Pulmonary artery endothelial cell (primary cell): ENCODE measurements around the gene PTPRN2. TPM values are rescaled to one million over a fixed set of nuclear protein-coding genes. Genes with fewer than 3 reads are reported as not detected.

Source experiments
- DNase-seq: peaks from one replicate; pipeline ENCODE4 v3.0.0-alpha.2; 2011; ENCODE audit warnings: low read depth, low spot score
- total RNA-seq: library from RNA; depleted of rRNA; stranded (reverse); fragments of >200 nt; gene quantifications from 2 replicates; pipeline ENCODE4 v1.2.3, GENCODE V29; 2014

The PTPRN2 gene
- total RNA-seq, 1 donor from 2014 or later = 0.53 TPM

DNA sequence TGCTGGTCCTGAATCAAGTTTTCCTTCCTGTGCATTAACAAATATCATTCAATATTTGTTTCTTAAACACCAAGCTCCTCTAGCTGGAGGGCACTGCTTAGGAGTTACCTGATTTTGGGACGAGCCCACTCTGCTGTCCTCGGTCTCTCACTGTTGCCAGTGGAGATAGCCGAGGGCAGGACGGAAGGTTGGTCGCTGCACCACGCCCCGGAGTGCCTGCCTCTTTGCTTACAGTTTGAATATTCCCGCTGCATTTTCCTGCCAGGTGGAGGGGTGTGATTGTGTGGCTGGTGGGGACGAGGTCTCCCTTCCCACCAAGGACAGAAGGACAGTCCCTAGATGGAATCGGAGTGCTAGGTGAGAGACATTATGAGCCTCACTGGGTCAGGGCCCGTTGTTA lies 1049.3 kb downstream of the PTPRN2 start:
- DNase-seq = no peak

DNA sequence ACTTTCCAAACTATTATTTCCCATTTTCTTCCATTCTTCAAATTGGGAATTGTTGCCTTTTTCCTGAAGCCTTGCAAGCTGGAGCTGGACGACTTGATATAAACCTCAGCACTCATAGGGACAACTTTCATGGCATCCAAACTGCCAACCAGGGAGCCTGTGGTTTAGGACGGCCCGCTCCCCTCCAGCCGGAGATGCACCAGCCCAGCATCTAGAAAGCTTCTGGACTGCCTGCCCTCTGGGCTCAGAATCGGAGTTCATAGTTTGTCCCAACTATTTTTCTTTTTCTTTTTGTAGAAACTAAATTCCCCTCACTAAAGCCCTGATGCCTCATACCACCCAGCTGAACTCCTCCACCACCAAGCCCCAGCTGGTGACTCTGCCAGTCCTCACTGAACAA lies 1050.6 kb downstream of the PTPRN2 start:
- no peak for DNase-seq

DNA sequence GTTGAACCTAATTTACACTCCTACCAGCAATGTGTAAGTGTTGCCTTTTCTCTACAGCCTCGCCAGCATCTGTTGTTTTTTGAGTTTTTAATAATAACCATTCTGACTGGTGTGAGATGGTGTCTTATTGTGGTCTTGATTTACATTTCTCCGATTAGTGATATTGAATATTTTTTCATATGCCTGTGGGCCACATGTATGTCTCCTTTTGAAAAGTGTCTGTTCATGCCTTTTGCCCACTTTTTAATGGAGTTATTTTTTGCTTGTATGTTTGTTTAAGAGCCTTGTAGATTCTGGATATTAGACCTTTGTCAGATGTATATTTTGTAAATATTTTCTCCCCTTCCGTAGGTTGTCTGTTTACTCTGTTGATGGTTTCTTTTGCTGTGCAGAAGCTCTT lies 1055.6 kb downstream of the PTPRN2 start:
- DNase-seq = no peak

- no peak for DNase-seq
These were observed 1057.7 kb downstream of the PTPRN2 start for GRCh38 chr7:157529768-157530560.

- no peak for DNase-seq
These were observed 1058.8 kb downstream of the PTPRN2 start for GRCh38 chr7:157528785-157529341.

GRCh38 chr7:157527686-157528085 lies 1059.9 kb downstream of the PTPRN2 start:
- no peak for DNase-seq

DNA sequence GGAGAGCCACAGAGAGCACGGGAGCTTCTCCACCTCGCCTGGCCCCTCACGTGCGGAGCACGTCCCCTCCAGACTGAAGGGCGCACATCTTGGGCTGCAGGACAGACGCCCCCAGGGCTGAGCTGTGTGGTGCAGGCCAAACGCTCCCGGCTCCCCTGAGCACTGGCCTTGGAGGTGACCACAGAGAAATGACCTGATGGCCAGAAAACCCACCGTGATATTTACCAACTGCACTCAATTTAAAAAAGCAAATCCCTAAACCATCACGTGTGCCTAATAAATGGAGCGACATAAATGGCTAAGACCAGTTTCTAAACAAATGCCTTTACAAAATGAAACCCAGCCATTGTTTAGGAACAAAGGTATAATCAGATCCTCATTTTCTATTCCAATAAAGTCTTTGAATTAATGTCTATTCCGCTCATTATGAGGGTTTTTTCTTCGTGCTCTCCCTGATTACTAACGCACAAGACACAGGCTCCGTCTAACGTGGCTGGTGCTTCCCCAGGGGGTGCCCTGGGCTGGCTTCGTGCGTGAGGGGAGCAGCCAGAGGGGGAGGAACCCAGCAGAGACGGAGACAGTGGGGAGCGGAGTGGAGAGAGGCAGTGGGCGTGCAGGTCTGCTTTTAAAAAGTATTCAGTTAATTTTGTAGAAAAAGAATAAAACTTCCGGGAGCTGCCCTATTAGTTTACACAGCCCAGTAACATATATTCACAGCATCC lies 1060.5 kb downstream of the PTPRN2 start:
- no peak for DNase-seq

DNA sequence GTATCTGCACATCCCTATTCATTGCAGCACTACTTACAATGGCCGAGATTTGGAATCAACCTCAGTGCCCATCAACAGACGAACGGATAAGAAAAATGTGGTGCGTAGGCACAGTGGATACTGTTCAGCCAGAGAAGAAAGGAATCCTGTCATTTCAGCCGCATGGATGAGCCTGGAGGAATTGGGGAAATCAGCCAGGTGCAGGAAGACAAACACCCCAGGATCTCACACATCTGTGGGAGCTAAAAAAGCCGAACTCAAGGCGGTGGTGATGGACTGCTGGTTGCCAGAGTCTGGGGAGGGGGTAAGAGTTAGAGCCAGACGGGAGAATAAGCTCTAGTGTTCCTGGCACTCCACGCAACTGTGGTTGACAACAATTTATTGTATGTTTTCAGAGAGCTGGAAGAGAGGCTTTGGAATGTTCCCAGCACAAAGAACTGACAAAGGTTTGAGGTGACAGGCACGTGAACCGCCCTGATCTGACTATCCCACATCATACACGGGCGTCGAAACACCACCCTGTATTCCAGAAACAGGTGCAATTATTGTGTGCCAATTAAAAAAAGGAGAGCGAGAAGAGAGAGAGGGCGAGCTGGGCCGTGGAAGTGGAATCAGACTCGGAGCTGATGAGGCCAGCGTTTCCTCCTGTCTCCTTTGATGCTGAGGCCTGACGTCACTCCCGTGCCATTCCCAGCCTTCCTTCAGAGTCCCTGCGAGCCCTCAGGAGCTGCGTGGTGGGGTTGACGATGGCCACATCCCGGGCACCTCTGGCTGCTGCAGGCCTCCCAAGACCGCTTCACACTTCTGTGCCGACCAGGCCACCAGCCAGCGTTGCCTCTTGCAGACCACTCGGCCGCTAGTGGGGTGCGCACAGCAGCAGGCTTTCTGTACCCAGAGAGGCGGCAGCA lies 1061.4 kb downstream of the PTPRN2 start:
- DNase-seq = no peak

DNA sequence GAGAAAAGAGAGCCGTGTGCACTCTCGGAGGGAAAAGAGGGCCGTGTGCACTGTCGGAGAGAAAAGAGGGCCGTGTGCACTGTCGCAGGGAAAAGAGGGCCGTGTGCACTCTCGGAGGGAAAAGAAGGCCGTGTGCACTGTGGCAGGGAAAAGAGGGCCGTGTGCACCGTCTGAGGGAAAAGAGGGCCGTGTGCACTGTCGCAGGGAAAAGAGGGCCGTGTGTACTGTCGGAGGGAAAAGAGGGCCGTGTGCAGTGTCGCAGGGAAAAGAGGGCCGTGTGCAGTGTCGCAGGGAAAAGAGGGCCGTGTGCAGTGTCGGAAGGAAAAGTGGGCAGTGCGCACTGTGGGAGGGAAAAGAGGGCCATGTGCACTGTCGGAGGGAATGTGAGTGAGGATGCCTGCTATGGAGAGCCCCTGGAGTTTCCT lies 1062.1 kb downstream of the PTPRN2 start:
- no peak for DNase-seq

DNA sequence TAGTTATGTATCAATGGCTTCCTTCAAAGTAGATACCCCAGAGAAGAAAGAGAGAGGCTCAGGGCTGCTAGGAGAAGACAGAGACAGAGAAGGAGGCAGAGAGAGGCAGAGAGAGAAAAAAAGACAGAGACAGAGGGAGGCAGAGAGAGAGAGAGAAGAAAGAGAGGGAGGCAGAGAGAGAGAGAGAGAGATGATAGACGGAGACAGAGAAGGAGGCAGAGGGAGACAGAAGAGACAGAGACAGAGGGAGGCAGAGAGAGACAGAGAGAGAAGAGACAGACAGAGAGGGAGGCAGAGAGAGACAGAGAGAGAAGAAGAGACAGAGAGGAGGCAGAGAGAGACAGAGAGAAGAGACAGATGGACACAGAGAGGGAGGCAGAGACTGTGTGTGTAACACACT lies 1062.9 kb downstream of the PTPRN2 start:
- no peak for DNase-seq

DNA sequence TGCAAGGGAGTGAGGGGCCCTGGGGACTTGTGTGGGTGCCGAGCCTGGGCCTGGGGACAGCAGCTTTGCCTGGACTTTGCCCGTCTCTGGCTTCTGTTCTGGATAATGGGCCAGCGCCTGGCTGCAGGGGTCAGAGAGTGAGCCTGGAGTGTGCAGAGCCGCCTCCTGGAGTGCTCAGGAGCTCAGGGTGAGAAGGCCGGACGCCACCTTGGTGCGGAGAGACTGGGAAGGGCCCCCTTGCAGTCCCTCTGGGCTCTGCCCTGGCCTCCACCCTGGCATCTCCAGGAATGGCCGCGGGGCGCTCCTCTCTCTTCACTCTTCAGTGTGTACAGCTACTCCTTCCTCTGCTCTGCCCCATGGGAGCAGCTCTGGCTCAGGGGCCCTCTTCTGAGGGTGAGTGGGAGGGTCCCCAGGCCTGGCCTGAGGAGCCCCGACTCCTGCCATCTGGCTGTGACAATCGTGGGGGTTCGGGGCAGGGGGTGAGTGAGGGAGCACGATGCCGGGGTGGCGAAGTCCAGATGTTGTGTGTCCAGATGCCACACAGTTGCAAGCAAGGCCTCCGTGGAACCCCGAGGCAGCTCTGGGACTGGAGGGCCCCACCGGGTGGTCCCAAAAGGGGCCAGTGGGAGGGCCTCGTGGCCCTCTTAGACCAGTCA lies 1063.7 kb downstream of the PTPRN2 start:
- no peak for DNase-seq

GRCh38 chr7:157523371-157523765 lies 1064.3 kb downstream of the PTPRN2 start:
- DNase-seq = no peak

- no peak for DNase-seq
These were observed 1064.7 kb downstream of the PTPRN2 start for GRCh38 chr7:157522954-157523353.

DNA sequence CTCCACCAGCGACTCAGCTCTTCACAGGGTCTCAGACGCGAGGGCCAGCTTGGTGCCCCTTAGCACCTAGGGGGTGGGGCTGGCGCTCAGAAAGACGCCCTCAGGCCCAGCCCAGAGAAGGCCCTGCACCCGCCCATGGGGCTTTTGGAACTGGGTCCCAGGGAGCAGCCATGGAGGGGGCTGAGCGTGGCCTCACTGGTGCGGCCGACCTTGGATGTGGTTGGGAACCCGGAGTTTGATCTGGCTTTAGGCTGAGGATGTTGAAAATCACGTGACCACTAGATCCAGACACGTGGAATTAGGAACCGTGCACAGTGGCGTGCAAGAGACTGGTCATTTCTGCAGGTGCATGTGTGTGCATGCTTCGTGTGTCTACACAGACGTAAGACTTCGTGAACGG lies 1065.4 kb downstream of the PTPRN2 start:
- DNase-seq = no peak

DNA sequence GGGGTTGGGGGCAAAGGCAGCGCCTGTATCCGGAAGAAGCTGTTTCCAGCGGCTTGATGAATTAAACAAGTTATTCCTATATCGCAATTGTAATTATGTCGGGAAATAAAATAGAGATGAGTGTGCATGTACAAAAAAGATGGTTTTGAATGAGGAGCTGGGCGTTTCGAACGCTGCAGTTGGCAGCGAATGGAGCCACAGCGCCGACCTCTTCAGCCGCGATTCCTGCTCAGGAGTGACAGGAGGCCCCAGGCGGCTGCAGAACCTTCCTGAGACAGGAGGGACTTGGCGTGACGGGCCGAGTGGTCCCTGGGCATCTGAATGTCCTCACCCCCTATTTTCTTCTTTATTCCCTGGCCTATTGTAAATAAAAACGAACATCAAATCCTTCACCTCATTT lies 1065.9 kb downstream of the PTPRN2 start:
- DNase-seq = no peak

DNA sequence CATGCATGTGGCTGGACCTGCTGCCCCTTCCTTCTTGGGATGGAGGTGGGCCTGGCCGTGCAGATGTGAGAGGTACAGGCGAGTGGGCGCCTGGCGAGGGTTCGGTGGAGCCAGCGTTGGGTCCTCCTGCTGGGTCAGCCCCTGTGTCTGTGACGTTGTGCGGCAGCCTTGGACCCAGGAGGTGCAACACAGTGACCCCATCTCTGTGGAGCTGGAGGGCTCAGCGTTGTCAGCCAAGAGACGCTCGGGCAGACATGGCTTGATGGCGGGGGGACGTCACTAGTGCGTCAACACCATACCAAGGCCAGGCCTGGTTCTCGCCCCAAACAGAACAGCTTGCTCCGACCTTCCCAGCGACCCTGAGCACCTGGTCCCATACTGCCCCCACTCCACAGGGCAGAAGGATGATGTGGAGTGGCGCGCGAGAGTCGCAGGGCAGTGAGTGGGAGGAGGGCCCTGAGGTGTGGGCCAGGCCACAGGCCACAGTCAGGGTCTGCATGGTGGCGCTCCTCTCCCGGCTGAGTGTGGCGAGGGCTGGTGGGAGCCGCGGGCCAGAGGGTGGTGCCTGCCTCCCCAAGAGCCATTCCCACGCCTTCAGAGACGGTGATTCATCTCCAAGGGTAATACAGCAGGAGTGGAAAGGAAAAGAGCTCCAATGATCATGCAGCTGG lies 1066.4 kb downstream of the PTPRN2 start:
- no peak for DNase-seq

DNA sequence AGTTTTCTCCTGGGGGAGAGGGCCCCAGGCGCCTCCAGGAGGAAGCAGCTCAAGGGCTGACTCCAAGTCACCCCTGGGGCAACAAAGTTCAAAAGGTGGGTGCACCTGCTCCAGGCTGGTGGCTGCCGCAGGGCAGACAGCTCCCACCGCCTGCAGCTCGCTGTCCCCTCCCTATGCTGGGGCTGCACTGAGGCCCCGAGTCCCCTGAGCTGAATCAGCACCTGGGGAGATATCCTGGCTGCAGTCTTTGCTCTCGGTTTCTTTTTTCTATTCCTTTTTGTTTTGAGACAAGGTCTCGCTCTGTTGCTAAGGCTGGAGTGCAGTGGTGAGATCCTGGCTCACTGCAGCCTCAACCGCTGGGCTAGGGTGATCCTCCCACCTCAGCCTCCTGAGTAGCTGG lies 1067.4 kb downstream of the PTPRN2 start:
- DNase-seq = no peak

GRCh38 chr7:157519798-157520244 lies 1067.8 kb downstream of the PTPRN2 start:
- no peak for DNase-seq

- DNase-seq = no peak
These were observed 1068.4 kb downstream of the PTPRN2 start for GRCh38 chr7:157519246-157519645.

DNA sequence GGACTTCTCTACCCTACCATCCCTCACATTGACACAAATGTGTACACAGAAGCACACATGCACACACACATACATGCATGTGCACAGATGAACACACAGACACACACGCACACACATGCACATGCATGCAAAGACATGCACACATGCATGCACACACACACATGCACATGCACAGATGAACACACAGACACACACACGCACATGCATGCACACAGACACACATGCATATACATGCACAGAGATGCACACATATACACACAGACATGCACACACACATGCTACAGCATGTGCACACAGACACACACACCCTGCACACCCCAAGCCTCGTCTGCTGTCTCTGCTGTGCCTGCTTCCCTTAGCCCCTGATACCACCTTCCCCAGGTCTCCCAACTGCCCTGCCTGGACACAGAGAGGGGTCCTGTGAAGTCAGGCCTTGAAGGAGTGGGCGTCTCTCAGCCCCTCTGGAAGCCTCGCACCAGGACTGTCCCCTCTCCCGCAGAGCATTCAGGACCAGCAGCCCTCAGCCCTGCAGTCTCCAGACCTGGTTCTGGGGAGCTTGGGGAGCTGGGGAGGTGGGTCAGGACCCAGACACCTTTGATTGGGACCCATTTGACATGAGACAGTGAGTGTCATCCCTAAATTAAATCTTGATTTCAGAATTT lies 1069.0 kb downstream of the PTPRN2 start:
- no peak for DNase-seq
